Thyroid gland (tissue), 4 donors: ENCODE results near the gene WDR83. TPM values are rescaled to one million over a fixed set of nuclear protein-coding genes. Genes with fewer than 3 reads are reported as not detected.
A peak's percentile ranks its signal among the peaks of the same experiment; 100 is the strongest.

ENCODE experiments used
- DNase-seq, 2 donors: peaks; one replicate each; pipeline ENCODE4 v3.0.0-alpha.2; 2019
- H3K27ac ChIP-seq, 3 donors: fragments of 200-600 bp; sonication (generic); 1 replicate in 2 of 3; 2 replicates in 1 of 3; pipeline ENCODE4 v1.5.1; 2016 to 2019; ENCODE audit warnings: mild to moderate bottlenecking in 1 of 3, moderate library complexity in 1 of 3
- H3K27me3 ChIP-seq: fragments of 200-600 bp; sonication (generic); one replicate; pipeline ENCODE4 v1.5.1; 2019
- H3K36me3 ChIP-seq, 2 donors: fragments of 200-600 bp; sonication (generic); one replicate each; pipeline ENCODE4 v1.5.1; 2016 to 2019
- H3K4me1 ChIP-seq, 2 donors: fragments of 200-600 bp; sonication (generic); one replicate each; pipeline ENCODE4 v1.5.1; 2017 to 2019
- H3K4me3 ChIP-seq, 3 donors: fragments of 200-600 bp; sonication (generic); replicated peaks in 1 of 3; 1 replicate in 2 of 3; 2 replicates in 1 of 3; pipeline ENCODE4 v1.5.1; 2016; ENCODE audit warnings: mild to moderate bottlenecking in 1 of 3
- H3K9me3 ChIP-seq: fragments of 200-600 bp; sonication (generic); one replicate; pipeline ENCODE4 v1.5.1; 2017
- CTCF ChIP-seq, 6 experiments: fragments of 200-600 bp in 3 of 6; fragments of 450-650 bp in 3 of 6; sonication (generic) in 3 of 6; IDR thresholded peaks; one replicate each; pipeline ENCODE4 v1.5.1; 2016 to 2019; ENCODE audit warnings: antibody characterized with exemption in 6 of 6, mild to moderate bottlenecking in 2 of 6, inconsistent platforms in 1 of 6, moderate library complexity in 1 of 6
- POLR2A ChIP-seq, 2 donors: fragments of 450-650 bp; IDR thresholded peaks; one replicate each; pipeline ENCODE4 v1.6.1; 2017; ENCODE audit warnings: antibody characterized with exemption in 2 of 2, mild to moderate bottlenecking in 2 of 2, moderate library complexity in 1 of 2
- WGBS, 2 donors: methylation state at CpG; one replicate each; pipeline ENCODE4 v1.1.5; 2017; 5-methylcytosine and 5-hydroxymethylcytosine counted together
- intact Hi-C: fragments of 100-400 bp; cut with DNase I; formaldehyde crosslinking; loops from one replicate; pipeline ENCODE4 v1.15.1; 2023
- total RNA-seq, 4 donors: library from RNA; depleted of rRNA; stranded (reverse); fragments of >200 nt; gene quantifications; one replicate each; pipeline ENCODE4 v1.2.3, GENCODE V29; 2016

Gene WDR83
- total RNA-seq, 4 donors from 2014 or later, result 9.5 to 17.5 (median 14.3) TPM

GRCh38 chr19:12720296-12720695, 53.7 kb downstream of the WDR83 start:
- no peaks in the 10 kb centered on the region for H3K27me3 ChIP-seq
- DNase-seq, result no peak
- H3K4me3 ChIP-seq, result peak overlapping the region in 1 of 3 donors; percentile 90
- peaks cover 22 to 25% of the 10 kb centered on the region in 2 donors for H3K4me1 ChIP-seq
- peaks cover 13 to 20% of the 10 kb centered on the region in 2 donors for H3K36me3 ChIP-seq
- WGBS, 2 donors, result 90% methylated on average over 10 of the region's 10 CpGs
- H3K27ac ChIP-seq, result no peak overlapping the region
- intact Hi-C loops, result no loop called here
- TF ChIP-seq POLR2A (IDR thresholded peaks at IDR 0.05) (no peak), CTCF (IDR thresholded peaks at IDR 0.05) (no peak)
- H3K9me3 ChIP-seq, result no peaks in the 10 kb centered on the region

DNA sequence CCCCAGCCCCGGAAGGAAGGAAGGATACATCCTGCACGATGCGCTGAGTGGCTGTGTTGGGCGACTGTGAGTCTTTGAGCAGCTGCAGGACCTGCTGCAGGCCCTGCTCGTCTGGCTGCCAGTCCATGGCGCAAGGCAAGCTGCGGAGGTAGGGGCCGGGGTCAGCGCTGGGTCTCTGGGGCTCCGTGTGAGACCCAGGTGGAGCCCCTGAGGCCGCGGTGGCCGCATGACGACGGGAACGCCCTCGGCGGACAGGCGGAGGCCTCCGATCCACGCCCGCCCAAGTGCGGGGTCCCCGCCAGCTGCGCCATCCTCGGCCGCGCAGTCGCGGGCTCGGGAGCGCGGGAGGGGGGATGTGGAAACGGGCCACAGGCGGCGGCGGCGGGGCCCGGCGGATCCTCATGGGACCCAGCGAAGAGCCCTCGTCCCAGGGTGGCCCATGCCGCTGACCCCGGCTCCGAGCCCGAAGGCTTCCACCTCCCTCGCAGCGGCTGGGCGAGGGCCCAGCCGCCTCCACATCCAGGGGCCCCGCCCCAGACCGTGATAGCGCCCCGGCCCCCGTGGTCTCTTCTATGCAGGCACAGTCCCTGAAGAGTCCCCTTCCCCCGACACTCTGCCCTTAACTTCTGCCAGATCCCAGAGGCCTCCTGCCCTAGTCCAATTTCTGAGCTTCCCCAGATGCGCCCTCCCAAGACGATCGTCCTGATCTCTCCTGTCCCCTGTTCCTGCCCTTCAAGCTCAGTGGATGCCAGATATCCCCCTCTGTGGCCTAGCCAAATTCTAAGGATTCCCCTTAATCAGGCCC, 54.4 kb downstream of the WDR83 start:
- peak; percentile 14 to 20 for DNase-seq
- H3K27ac ChIP-seq, result peak overlapping the region in 2 of 3 donors; percentile 92 to 96
- no peaks in the 10 kb centered on the region for H3K9me3 ChIP-seq
- intact Hi-C loops, result no loop called here
- TF ChIP-seq POLR2A (IDR thresholded peaks at IDR 0.05), result no peak
- no peak for TF ChIP-seq CTCF (IDR thresholded peaks at IDR 0.05)
- peaks cover 22 to 25% of the 10 kb centered on the region in 2 donors for H3K4me1 ChIP-seq
- H3K27me3 ChIP-seq, result no peaks in the 10 kb centered on the region
- H3K36me3 ChIP-seq, result peaks cover 9 to 14% of the 10 kb centered on the region in 2 donors
- WGBS, 2 donors, result 4 to 13% methylated on average over 13 to 18 of the region's 59 CpGs
- peak overlapping the region; percentile 61 to 90 (median 63) for H3K4me3 ChIP-seq

GRCh38 chr19:12721656-12722565, 55.3 kb downstream of the WDR83 start:
- peak; percentile 68 to 69 for DNase-seq
- no peaks in the 10 kb centered on the region for H3K9me3 ChIP-seq
- no peaks in the 10 kb centered on the region for H3K27me3 ChIP-seq
- TF ChIP-seq CTCF (IDR thresholded peaks at IDR 0.05), result no peak
- TF ChIP-seq POLR2A (IDR thresholded peaks at IDR 0.05), result no peak
- H3K27ac ChIP-seq, result peak overlapping the region; percentile 92 to 96 (median 93)
- intact Hi-C loops, result no loop called here
- H3K4me1 ChIP-seq, result peaks cover 22 to 25% of the 10 kb centered on the region in 2 donors
- H3K36me3 ChIP-seq, result peaks cover 7 to 9% of the 10 kb centered on the region in 2 donors
- H3K4me3 ChIP-seq, result peak overlapping the region; percentile 61 to 90 (median 63)
- 0 to 1% methylated on average over 17 to 25 of the region's 65 CpGs for WGBS, 2 donors

GRCh38 chr19:12722566-12723380, 56.2 kb downstream of the WDR83 start:
- no peak for TF ChIP-seq CTCF (IDR thresholded peaks at IDR 0.05)
- peak in 1 of 2 donors; percentile 34 for TF ChIP-seq POLR2A (IDR thresholded peaks at IDR 0.05)
- intact Hi-C loops, result no loop called here
- Histone ChIP-seq H3K4me1 (peaks cover 22 to 25% of the 10 kb centered on the region in 2 donors), H3K4me3 (peak overlapping the region in 1 of 3 donors; percentile 90), H3K36me3 (peaks cover 7 to 9% of the 10 kb centered on the region in 2 donors), H3K27me3 (no peaks in the 10 kb centered on the region), H3K27ac (peak overlapping the region; percentile 92 to 96 (median 93)), H3K9me3 (no peaks in the 10 kb centered on the region)
- DNase-seq, result peak; percentile 98 to 99
- 1% methylated on average over 32 of the region's 32 CpGs for WGBS, 2 donors
